ENCODE data around the gene SHROOM4. TPM values are rescaled to one million over a fixed set of nuclear protein-coding genes. Genes with fewer than 3 reads are reported as not detected.

Gene SHROOM4
- polyA plus RNA-seq, 2 donors, result 0.87 to 1.6 TPM

DNA sequence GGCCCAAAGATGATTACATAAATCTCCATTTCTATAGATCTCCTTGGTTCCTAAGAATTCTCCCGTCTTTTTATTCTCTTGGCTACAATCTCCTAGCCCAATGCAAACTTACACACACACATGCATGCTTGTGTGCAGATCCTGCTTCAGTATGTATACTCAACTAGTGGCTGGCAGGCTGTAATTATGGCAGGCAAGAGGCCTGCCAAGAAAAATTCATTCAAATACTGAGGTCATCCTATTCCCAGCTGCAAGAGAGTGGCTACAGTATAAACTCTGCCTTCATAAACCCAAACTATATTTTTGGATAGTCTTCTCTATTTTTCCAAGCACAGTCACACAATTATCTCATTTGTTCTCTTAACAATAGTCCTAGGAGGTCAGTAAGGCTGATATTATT is 95.2 kb downstream of the SHROOM4 start:
- H3K27ac ChIP-seq (ENCODE audit: low read depth in 2 of 2, low read length in 1 of 2), result no peak overlapping the region
- 67 to 81% methylated on average over 1 of the region's 1 CpG for WGBS, 2 donors
- H3K27me3 ChIP-seq (ENCODE audit: control insufficient read depth in 1 of 2, insufficient read depth in 2 of 2, low read length in 2 of 2), result peaks cover 0 to 5% of the 10 kb centered on the region in 2 donors
- no peaks in the 10 kb centered on the region for H3K36me3 ChIP-seq (ENCODE audit: control insufficient read depth in 2 of 2, insufficient read depth in 2 of 2, low read length in 1 of 2)
- no peak overlapping the region for H3K4me3 ChIP-seq (ENCODE audit: low read depth in 1 of 2, low read length in 2 of 2)
- H3K9me3 ChIP-seq (ENCODE audit: control insufficient read depth in 2 of 2, insufficient read depth in 1 of 2, low read depth in 1 of 2, low read length in 1 of 2), result no peaks in the 10 kb centered on the region
- no peaks in the 10 kb centered on the region for H3K4me1 ChIP-seq (ENCODE audit: control insufficient read depth in 2 of 2, insufficient read depth in 2 of 2, low read length in 1 of 2)

DNA sequence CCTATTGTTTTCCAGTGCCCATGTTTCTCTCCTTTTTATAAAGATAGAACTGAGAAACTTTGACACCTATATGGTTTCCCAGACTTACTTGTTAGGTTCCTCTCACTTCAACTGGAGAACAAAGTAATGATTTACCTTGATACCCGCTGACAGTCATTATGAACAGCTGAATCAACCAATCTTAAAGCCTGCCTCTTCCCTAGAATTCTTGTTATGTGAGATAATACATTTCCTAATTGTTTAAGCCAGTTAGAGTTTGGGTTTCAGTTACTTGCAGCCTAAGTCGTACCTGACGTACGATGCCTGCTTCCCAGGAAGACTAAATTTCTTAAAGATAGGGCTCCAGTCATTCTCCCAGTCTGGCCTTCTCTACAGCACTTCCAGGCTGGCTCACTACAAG is 97.3 kb downstream of the SHROOM4 start:
- H3K27ac ChIP-seq (ENCODE audit: low read depth in 2 of 2, low read length in 1 of 2), result no peak overlapping the region
- H3K36me3 ChIP-seq (ENCODE audit: control insufficient read depth in 2 of 2, insufficient read depth in 2 of 2, low read length in 1 of 2), result no peaks in the 10 kb centered on the region
- peaks cover 0 to 2% of the 10 kb centered on the region in 2 donors for H3K27me3 ChIP-seq (ENCODE audit: control insufficient read depth in 1 of 2, insufficient read depth in 2 of 2, low read length in 2 of 2)
- 86 to 98% methylated on average over 4 of the region's 4 CpGs for WGBS, 2 donors
- H3K4me3 ChIP-seq (ENCODE audit: low read depth in 1 of 2, low read length in 2 of 2), result no peak overlapping the region
- no peaks in the 10 kb centered on the region for H3K4me1 ChIP-seq (ENCODE audit: control insufficient read depth in 2 of 2, insufficient read depth in 2 of 2, low read length in 1 of 2)
- H3K9me3 ChIP-seq (ENCODE audit: control insufficient read depth in 2 of 2, insufficient read depth in 1 of 2, low read depth in 1 of 2, low read length in 1 of 2), result no peaks in the 10 kb centered on the region

DNA sequence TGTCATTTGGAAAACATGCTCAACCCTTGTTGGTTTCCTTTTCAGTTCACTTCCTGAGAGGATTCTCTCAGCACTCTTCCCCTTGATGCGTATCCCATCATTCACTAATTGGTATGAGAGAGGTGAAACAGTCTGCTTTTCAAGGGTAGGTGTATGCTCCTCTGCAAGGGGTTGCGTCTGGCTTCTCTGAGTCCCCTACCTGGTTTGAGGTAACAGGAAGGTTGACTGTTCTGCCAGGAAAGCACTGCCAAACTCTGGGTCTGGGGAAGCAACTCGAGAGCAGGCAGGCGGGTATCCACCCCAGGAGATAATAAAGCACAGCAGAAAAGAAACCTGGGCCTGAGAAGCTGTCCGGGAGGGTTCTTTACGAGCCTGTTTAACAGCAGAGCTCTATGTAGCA is 101.2 kb downstream of the SHROOM4 start:
- Histone ChIP-seq H3K9me3 (ENCODE audit: control insufficient read depth in 2 of 2, insufficient read depth in 1 of 2, low read depth in 1 of 2, low read length in 1 of 2) (no peaks in the 10 kb centered on the region), H3K27me3 (ENCODE audit: control insufficient read depth in 1 of 2, insufficient read depth in 2 of 2, low read length in 2 of 2) (peaks cover 0 to 4% of the 10 kb centered on the region in 2 donors), H3K4me3 (ENCODE audit: low read depth in 1 of 2, low read length in 2 of 2) (no peak overlapping the region), H3K27ac (ENCODE audit: low read depth in 2 of 2, low read length in 1 of 2) (no peak overlapping the region), H3K36me3 (ENCODE audit: control insufficient read depth in 2 of 2, insufficient read depth in 2 of 2, low read length in 1 of 2) (no peaks in the 10 kb centered on the region), H3K4me1 (ENCODE audit: control insufficient read depth in 2 of 2, insufficient read depth in 2 of 2, low read length in 1 of 2) (no peaks in the 10 kb centered on the region)
- 68 to 90% methylated on average over 6 of the region's 6 CpGs for WGBS, 2 donors

DNA sequence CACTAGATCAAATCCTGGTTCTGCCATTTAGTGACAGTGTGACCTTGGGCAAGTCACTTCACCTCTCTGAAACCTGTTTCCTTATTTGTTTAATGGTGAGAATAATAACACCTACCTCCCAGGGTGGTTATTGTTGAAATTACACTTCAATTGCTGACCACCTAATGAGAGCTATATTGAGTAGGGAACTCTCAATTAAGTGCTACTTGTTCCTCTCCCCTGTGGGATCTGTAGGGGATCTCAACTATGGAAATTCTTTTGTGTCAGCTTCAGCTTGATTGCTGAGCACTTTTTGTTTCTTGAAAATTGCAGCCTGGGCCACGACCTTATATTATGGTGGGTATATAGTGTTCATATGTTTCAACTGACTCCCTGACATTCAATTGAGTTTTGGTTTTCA is 102.1 kb downstream of the SHROOM4 start:
- no peak overlapping the region for H3K4me3 ChIP-seq (ENCODE audit: low read depth in 1 of 2, low read length in 2 of 2)

DNA sequence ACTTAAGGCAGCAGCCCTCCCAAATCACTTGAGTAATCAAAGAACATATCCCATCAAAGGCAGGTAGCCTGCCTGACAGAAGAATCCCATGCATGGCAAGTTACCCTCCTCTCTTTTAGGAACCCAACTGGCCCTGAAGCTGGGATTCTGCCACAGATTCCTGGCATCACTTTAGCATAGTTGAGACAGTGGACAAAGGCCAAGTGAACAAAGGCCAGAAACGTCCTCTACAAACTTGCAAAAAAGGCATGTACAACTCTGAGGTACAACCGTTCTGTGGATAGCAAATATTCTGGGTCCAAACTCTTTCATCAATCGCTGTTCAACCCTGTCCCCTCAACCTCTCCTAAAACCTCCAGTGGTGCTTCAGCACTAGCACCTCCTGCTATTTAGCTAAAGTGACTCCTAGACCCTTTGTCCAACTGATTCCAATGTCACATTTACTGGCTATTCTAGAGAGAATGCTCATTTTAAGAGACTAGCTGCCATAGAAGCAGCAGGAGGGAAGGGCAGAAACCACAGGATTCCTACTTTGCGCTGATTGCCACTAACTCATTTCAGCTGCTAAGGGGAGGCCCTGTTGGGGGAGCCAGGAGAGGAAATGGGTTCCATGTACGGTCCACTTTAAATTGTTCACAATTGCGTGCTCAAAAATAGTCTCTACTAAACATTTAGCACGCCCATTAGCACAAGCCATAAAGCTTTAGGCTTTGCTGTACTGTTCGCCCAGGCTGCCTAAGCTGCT is 105.9 kb downstream of the SHROOM4 start:
- H3K9me3 ChIP-seq (ENCODE audit: control insufficient read depth in 2 of 2, insufficient read depth in 1 of 2, low read depth in 1 of 2, low read length in 1 of 2), result no peaks in the 10 kb centered on the region
- H3K36me3 ChIP-seq (ENCODE audit: control insufficient read depth in 2 of 2, insufficient read depth in 2 of 2, low read length in 1 of 2), result no peaks in the 10 kb centered on the region
- H3K4me3 ChIP-seq (ENCODE audit: low read depth in 1 of 2, low read length in 2 of 2), result no peak overlapping the region
- H3K4me1 ChIP-seq (ENCODE audit: control insufficient read depth in 2 of 2, insufficient read depth in 2 of 2, low read length in 1 of 2), result no peaks in the 10 kb centered on the region
- no peak overlapping the region for H3K27ac ChIP-seq (ENCODE audit: low read depth in 2 of 2, low read length in 1 of 2)
- 52 to 76% methylated on average over 8 of the region's 8 CpGs for WGBS, 2 donors
- H3K27me3 ChIP-seq (ENCODE audit: control insufficient read depth in 1 of 2, insufficient read depth in 2 of 2, low read length in 2 of 2), result peaks cover 0 to 9% of the 10 kb centered on the region in 2 donors

More for the DNA sequence above, 102.1 kb downstream of the SHROOM4 start:
- Histone ChIP-seq H3K27ac (ENCODE audit: low read depth in 2 of 2, low read length in 1 of 2) (no peak overlapping the region), H3K4me1 (ENCODE audit: control insufficient read depth in 2 of 2, insufficient read depth in 2 of 2, low read length in 1 of 2) (no peaks in the 10 kb centered on the region), H3K27me3 (ENCODE audit: control insufficient read depth in 1 of 2, insufficient read depth in 2 of 2, low read length in 2 of 2) (peaks cover 0 to 2% of the 10 kb centered on the region in 2 donors), H3K36me3 (ENCODE audit: control insufficient read depth in 2 of 2, insufficient read depth in 2 of 2, low read length in 1 of 2) (no peaks in the 10 kb centered on the region), H3K9me3 (ENCODE audit: control insufficient read depth in 2 of 2, insufficient read depth in 1 of 2, low read depth in 1 of 2, low read length in 1 of 2) (no peaks in the 10 kb centered on the region)
- WGBS, 2 donors, result 32 to 66% methylated on average over 1 of the region's 1 CpG

DNA sequence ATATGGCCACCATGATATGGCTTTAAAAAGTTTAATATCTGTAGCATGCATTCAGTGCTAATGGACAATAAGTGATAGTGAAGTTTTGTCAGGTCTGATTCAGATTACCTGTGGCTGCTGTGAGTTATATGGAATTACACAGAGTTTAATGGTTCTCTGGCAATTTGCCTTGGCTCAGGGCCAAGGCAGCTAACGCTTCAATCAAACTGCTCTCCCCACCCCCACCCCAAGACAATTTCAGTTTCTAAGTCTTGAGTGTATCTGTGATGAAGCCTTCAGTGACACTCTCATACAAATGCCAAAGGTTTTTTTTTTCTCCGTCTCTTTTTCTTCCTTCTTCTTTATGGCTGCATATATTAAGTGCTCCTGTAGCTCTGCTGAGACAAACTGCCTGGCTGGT is 106.6 kb downstream of the SHROOM4 start:
- no peak overlapping the region for H3K27ac ChIP-seq (ENCODE audit: low read depth in 2 of 2, low read length in 1 of 2)
- H3K4me3 ChIP-seq (ENCODE audit: low read depth in 1 of 2, low read length in 2 of 2), result no peak overlapping the region
- H3K36me3 ChIP-seq (ENCODE audit: control insufficient read depth in 2 of 2, insufficient read depth in 2 of 2, low read length in 1 of 2), result no peaks in the 10 kb centered on the region
- H3K27me3 ChIP-seq (ENCODE audit: control insufficient read depth in 1 of 2, insufficient read depth in 2 of 2, low read length in 2 of 2), result peaks cover 0 to 9% of the 10 kb centered on the region in 2 donors
- H3K9me3 ChIP-seq (ENCODE audit: control insufficient read depth in 2 of 2, insufficient read depth in 1 of 2, low read depth in 1 of 2, low read length in 1 of 2), result no peaks in the 10 kb centered on the region
- no peaks in the 10 kb centered on the region for H3K4me1 ChIP-seq (ENCODE audit: control insufficient read depth in 2 of 2, insufficient read depth in 2 of 2, low read length in 1 of 2)
- 22 to 41% methylated on average over 2 of the region's 2 CpGs for WGBS, 2 donors

DNA sequence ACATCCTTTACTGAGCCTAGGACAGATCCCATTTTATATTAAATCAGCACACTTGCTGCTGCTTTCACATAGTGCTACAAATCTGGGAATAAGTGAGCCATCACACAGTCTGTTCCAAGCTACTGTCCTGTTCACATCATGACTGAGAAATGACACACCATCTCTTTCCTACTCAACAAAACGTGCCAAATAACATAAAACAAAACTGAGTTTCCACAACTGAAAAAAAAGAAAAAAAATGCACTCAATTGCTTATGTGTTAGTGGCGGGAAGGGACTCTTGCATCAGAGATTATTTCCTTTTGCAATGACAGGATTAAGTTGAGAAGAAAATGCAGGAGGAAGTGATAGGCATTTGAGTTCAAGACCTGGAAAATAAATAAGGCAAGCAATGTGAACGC is 109.0 kb downstream of the SHROOM4 start:
- Histone ChIP-seq H3K36me3 (ENCODE audit: control insufficient read depth in 2 of 2, insufficient read depth in 2 of 2, low read length in 1 of 2) (no peaks in the 10 kb centered on the region), H3K4me1 (ENCODE audit: control insufficient read depth in 2 of 2, insufficient read depth in 2 of 2, low read length in 1 of 2) (peaks cover 0 to 2% of the 10 kb centered on the region in 2 donors), H3K4me3 (ENCODE audit: low read depth in 1 of 2, low read length in 2 of 2) (no peak overlapping the region), H3K27ac (ENCODE audit: low read depth in 2 of 2, low read length in 1 of 2) (no peak overlapping the region), H3K9me3 (ENCODE audit: control insufficient read depth in 2 of 2, insufficient read depth in 1 of 2, low read depth in 1 of 2, low read length in 1 of 2) (no peaks in the 10 kb centered on the region), H3K27me3 (ENCODE audit: control insufficient read depth in 1 of 2, insufficient read depth in 2 of 2, low read length in 2 of 2) (peaks cover 0 to 9% of the 10 kb centered on the region in 2 donors)
- WGBS, 2 donors, result 50 to 54% methylated on average over 3 of the region's 3 CpGs

DNA sequence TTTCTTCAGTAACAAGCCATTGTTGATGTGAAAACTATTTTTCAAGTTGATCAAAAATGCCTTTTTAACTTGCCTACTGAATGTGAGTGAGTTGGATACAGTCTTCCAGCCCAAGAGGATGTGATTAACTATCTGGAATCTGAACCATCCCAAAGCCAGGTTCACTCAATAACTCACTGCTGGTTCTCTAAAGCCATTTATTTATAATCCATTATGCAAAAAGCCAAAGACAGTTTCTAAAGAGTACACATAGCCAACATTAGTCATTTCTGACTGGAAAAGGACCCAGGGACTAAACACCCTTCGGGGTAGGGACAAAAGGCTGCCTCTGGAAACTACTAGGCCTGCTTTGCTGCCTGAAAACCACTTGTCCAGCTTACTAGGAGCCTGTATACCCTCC is 109.6 kb downstream of the SHROOM4 start:
- Histone ChIP-seq H3K4me1 (ENCODE audit: control insufficient read depth in 2 of 2, insufficient read depth in 2 of 2, low read length in 1 of 2) (peaks cover 0 to 2% of the 10 kb centered on the region in 2 donors), H3K9me3 (ENCODE audit: control insufficient read depth in 2 of 2, insufficient read depth in 1 of 2, low read depth in 1 of 2, low read length in 1 of 2) (no peaks in the 10 kb centered on the region), H3K27ac (ENCODE audit: low read depth in 2 of 2, low read length in 1 of 2) (no peak overlapping the region), H3K4me3 (ENCODE audit: low read depth in 1 of 2, low read length in 2 of 2) (no peak overlapping the region), H3K36me3 (ENCODE audit: control insufficient read depth in 2 of 2, insufficient read depth in 2 of 2, low read length in 1 of 2) (no peaks in the 10 kb centered on the region), H3K27me3 (ENCODE audit: control insufficient read depth in 1 of 2, insufficient read depth in 2 of 2, low read length in 2 of 2) (peaks cover 0 to 12% of the 10 kb centered on the region in 2 donors)
- WGBS, 2 donors, result 17 to 36% methylated on average over 1 of the region's 1 CpG

DNA sequence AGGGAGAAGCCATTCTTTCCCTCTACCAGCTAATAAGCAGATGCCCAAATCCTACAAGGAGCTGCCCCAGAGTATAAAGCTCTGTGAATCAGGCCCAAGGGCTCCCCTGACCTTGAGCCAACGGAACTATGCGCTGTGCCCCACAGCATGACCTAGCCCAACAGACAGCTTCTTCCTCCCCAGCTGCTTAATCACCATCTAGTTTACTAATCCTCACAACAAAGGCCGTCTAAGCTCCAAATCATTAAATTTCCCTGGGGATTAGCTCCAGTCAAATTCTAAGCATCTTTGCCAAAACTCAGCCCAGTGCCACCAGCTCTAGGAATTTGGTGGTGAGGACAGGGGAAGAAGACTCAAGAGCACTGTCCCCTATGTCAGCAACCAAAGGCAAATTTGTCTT is 113.1 kb downstream of the SHROOM4 start:
- H3K4me3 ChIP-seq (ENCODE audit: low read depth in 1 of 2, low read length in 2 of 2), result no peak overlapping the region
- WGBS, 2 donors, result 26 to 39% methylated on average over 3 of the region's 3 CpGs
- no peaks in the 10 kb centered on the region for H3K36me3 ChIP-seq (ENCODE audit: control insufficient read depth in 2 of 2, insufficient read depth in 2 of 2, low read length in 1 of 2)
- no peaks in the 10 kb centered on the region for H3K9me3 ChIP-seq (ENCODE audit: control insufficient read depth in 2 of 2, insufficient read depth in 1 of 2, low read depth in 1 of 2, low read length in 1 of 2)
- H3K27me3 ChIP-seq (ENCODE audit: control insufficient read depth in 1 of 2, insufficient read depth in 2 of 2, low read length in 2 of 2), result peaks cover 0 to 15% of the 10 kb centered on the region in 2 donors
- peaks cover 0 to 2% of the 10 kb centered on the region in 2 donors for H3K4me1 ChIP-seq (ENCODE audit: control insufficient read depth in 2 of 2, insufficient read depth in 2 of 2, low read length in 1 of 2)
- no peak overlapping the region for H3K27ac ChIP-seq (ENCODE audit: low read depth in 2 of 2, low read length in 1 of 2)

DNA sequence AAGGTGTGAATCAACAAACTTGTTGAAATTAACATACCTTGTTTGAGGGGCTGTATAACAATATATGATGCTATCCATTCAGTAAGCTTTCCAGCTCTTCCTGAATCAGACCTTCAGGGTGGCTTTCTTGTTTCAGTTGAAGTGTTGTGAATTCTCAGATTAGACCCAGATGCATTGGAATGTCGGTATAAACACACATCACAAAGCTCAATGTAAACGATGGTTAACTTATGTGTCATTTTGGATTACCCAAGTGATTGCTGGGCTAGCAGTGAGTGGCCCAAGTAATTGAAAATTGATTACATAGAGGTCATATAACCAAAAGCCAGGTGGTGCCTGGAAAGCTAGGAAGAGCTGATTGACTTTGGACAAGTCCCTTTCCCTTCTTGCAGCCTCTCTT is 115.0 kb downstream of the SHROOM4 start:
- Histone ChIP-seq H3K4me1 (ENCODE audit: control insufficient read depth in 2 of 2, insufficient read depth in 2 of 2, low read length in 1 of 2) (peaks cover 0 to 2% of the 10 kb centered on the region in 2 donors), H3K9me3 (ENCODE audit: control insufficient read depth in 2 of 2, insufficient read depth in 1 of 2, low read depth in 1 of 2, low read length in 1 of 2) (no peaks in the 10 kb centered on the region), H3K27me3 (ENCODE audit: control insufficient read depth in 1 of 2, insufficient read depth in 2 of 2, low read length in 2 of 2) (peaks cover 0 to 8% of the 10 kb centered on the region in 2 donors), H3K36me3 (ENCODE audit: control insufficient read depth in 2 of 2, insufficient read depth in 2 of 2, low read length in 1 of 2) (no peaks in the 10 kb centered on the region), H3K4me3 (ENCODE audit: low read depth in 1 of 2, low read length in 2 of 2) (no peak overlapping the region), H3K27ac (ENCODE audit: low read depth in 2 of 2, low read length in 1 of 2) (no peak overlapping the region)
- 39 to 57% methylated on average over 2 of the region's 2 CpGs for WGBS, 2 donors
